ENCODE results near the gene PRIM2.
"Not testable (repeated sequence)": the region's sequence is repeated elsewhere in the genome, so short reads cannot be mapped to it uniquely, and the experiment has no call there.

GRCh38 chr6:57581586-57581985 is 264.2 kb downstream of the PRIM2 start:
- TF ChIP-seq CTCF (IDR thresholded peaks at IDR 0.05; ENCODE audit: insufficient read depth, low read length); POLR2AphosphoS5 (IDR thresholded peaks at IDR 0.05; ENCODE audit: low read depth); GABPA (IDR thresholded peaks at IDR 0.05; ENCODE audit: low read depth); REST (IDR thresholded peaks at IDR 0.05; ENCODE audit: insufficient replicate concordance, low read depth): not testable (repeated sequence)
